PC-3 (cell line): ENCODE results near the gene ZNF76. TPM values are rescaled to one million over a fixed set of nuclear protein-coding genes. Genes with fewer than 3 reads are reported as not detected.

Experiments
- ATAC-seq: fragments of 200-7000 bp; cut with Tn5 transposase; 2 replicates; pipeline ENCODE4 v1.9.1; 2020; ENCODE audit warnings: mild to moderate bottlenecking, moderate library complexity
- BruUV-seq: library from RNA; stranded (reverse); fragments of 400-500 nt; replicated peaks from 2 replicates; lab custom pipeline; 2021; lab: Mats Ljungman, UMichigan
- CTCF ChIA-PET: fragments of 300-600 bp; sonication (Branson Sonifier 250); formaldehyde crosslinking; loops from one replicate; lab custom pipeline; 2022; ENCODE audit warnings: antibody characterized with exemption; lab: Charles Lee
- POLR2A ChIA-PET: fragments of 300-600 bp; sonication (Branson Sonifier 250); formaldehyde crosslinking; loops from one replicate; lab custom pipeline; 2022; ENCODE audit warnings: antibody characterized with exemption; ENCODE audit not compliant: unreplicated experiment; lab: Charles Lee
- DNase-seq: peaks from one replicate; pipeline ENCODE4 v3.0.0-alpha.2; 2015
- H2AFZ ChIP-seq: fragments of 300-600 bp; sonication (generic); 2 replicates; pipeline ENCODE4 v1.6.0; 2016; ENCODE audit warnings: antibody characterized with exemption, low read length
- H3F3A ChIP-seq: fragments of 300-600 bp; sonication (generic); one replicate; pipeline ENCODE4 v1.6.0; 2017; ENCODE audit warnings: antibody characterized with exemption, low read length, control low read depth, mild to moderate bottlenecking; ENCODE audit not compliant: unreplicated experiment
- H3K27ac ChIP-seq: fragments of 300-600 bp; sonication (generic); 2 replicates; pipeline ENCODE4 v1.5.1; 2016; ENCODE audit warnings: mild to moderate bottlenecking, low read length
- H3K27me3 ChIP-seq: fragments of 300-600 bp; sonication (generic); 2 replicates; pipeline ENCODE4 v1.6.1; 2016; ENCODE audit warnings: low read length, mixed read lengths
- H3K36me3 ChIP-seq: fragments of 300-600 bp; sonication (generic); 2 replicates; pipeline ENCODE4 v1.6.1; 2016; ENCODE audit warnings: low read depth, mixed run types, low read length, mixed read lengths
- H3K4me1 ChIP-seq: fragments of 300-600 bp; sonication (generic); 2 replicates; pipeline ENCODE4 v1.5.1; 2016; ENCODE audit warnings: low read length; ENCODE audit not compliant: insufficient read depth
- H3K4me2 ChIP-seq: fragments of 300-600 bp; sonication (generic); 2 replicates; pipeline ENCODE4 v1.6.0; 2016; ENCODE audit warnings: low read length
- H3K4me3 ChIP-seq: fragments of 300-600 bp; sonication (generic); 2 replicates; pipeline ENCODE4 v1.5.1; 2016; ENCODE audit warnings: mild to moderate bottlenecking, low read length, mixed read lengths
- H3K79me2 ChIP-seq: fragments of 300-600 bp; sonication (generic); 2 replicates; pipeline ENCODE4 v1.6.1; 2017; ENCODE audit warnings: low read length, mixed read lengths
- H3K9ac ChIP-seq: fragments of 300-600 bp; sonication (generic); 2 replicates; pipeline ENCODE4 v1.6.0; 2016; ENCODE audit warnings: mild to moderate bottlenecking, low read length
- H3K9me2 ChIP-seq: fragments of 300-600 bp; sonication (generic); replicated peaks from 2 replicates; pipeline ENCODE4 v1.6.1; 2016; ENCODE audit warnings: mixed run types, low read length, mixed read lengths
- H3K9me3 ChIP-seq: fragments of 300-600 bp; sonication (generic); 2 replicates; pipeline ENCODE4 v1.6.1; 2016; ENCODE audit warnings: low read length, mixed read lengths
- H4K20me1 ChIP-seq: fragments of 300-600 bp; sonication (generic); 2 replicates; pipeline ENCODE4 v1.6.1; 2016; ENCODE audit warnings: low read length, mixed read lengths
- CTCF ChIP-seq: fragments of 300-600 bp; sonication (generic); conservative IDR thresholded peaks from 2 replicates; pipeline ENCODE4 v1.5.1; 2017; ENCODE audit warnings: antibody characterized with exemption, low read depth, mild to moderate bottlenecking, low read length
- EZH2 ChIP-seq: fragments of 300-600 bp; sonication (generic); IDR thresholded peaks from one replicate; pipeline ENCODE4 v1.6.1; 2017; ENCODE audit warnings: antibody characterized with exemption, mild to moderate bottlenecking, low read length; ENCODE audit not compliant: unreplicated experiment
- EZH2phosphoT487 ChIP-seq: fragments of 300-600 bp; sonication (generic); IDR thresholded peaks from 2 replicates; pipeline ENCODE4 v1.6.1; 2018; ENCODE audit warnings: mild to moderate bottlenecking, antibody characterized with exemption, low read length, borderline replicate concordance
- intact Hi-C: fragments of 100-400 bp; cut with micrococcal nuclease; formaldehyde crosslinking; loops from 2 replicates; pipeline ENCODE4 v1.9.0; 2023
- total RNA-seq: library from RNA; depleted of rRNA; stranded (reverse); fragments of >200 nt; gene quantifications from 2 replicates; pipeline ENCODE4 v1.2.3, GENCODE V29; 2014

Gene ZNF76
- total RNA-seq, 1 experiment from 2014 or later = 20.8 TPM

DNA sequence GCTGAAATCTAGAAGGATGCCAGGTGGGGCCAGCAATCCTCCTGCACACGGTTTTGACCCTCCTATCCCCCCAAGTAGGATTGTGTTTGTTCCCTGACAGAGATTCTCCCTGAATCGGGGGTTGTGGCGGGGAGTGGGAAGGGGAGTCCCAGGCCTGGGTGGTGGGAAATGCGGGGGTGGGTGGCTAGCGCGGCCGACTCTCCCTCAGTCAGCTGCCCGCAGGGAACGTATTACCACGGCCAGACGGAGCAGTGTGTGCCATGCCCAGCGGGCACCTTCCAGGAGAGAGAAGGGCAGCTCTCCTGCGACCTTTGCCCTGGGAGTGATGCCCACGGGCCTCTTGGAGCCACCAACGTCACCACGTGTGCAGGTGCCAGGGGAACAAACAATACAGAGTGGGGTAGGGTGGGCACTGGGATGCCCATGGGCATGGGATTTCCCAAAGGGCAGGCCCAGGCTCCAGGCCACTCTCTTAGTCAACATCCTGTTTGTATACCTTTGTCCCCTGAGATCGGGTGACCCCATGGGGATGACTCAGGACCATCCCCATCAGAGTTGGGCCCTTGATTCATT is 16.1 kb upstream of the ZNF76 start:
- BruUV-seq = no TSS peak
- no peaks in the 10 kb centered on the region for H3K79me2 ChIP-seq
- H3K4me3 ChIP-seq = no peak overlapping the region
- H3F3A ChIP-seq = no peaks in the 10 kb centered on the region
- no peaks in the 10 kb centered on the region; the same call in 1 of the 2 replicates for H3K4me1 ChIP-seq
- H2AFZ ChIP-seq = no peak overlapping the region
- ATAC-seq (no peak), DNase-seq (no peak)
- no peak overlapping the region for H3K4me2 ChIP-seq
- intact Hi-C loops = no loop called here
- POLR2A ChIA-PET = no interaction called here
- H3K36me3 ChIP-seq = no peaks in the 10 kb centered on the region; the same call in 1 of the 2 replicates
- CTCF ChIA-PET = no interaction called here
- H3K27ac ChIP-seq = no peak overlapping the region
- no peaks in the 10 kb centered on the region for H3K9me2 ChIP-seq
- no peaks in the 10 kb centered on the region for H4K20me1 ChIP-seq
- H3K27me3 ChIP-seq = no peaks in the 10 kb centered on the region
- H3K9me3 ChIP-seq = no peaks in the 10 kb centered on the region
- no peak overlapping the region for H3K9ac ChIP-seq
- TF ChIP-seq CTCF (no peak), EZH2 (no peak), EZH2phosphoT487 (no peak)

- Histone ChIP-seq H2AFZ (no peak overlapping the region), H3F3A (no peaks in the 10 kb centered on the region), H4K20me1 (no peaks in the 10 kb centered on the region), H3K9me2 (no peaks in the 10 kb centered on the region), H3K9ac (no peak overlapping the region), H3K27me3 (no peaks in the 10 kb centered on the region), H3K4me2 (no peak overlapping the region), H3K4me1 (no peaks in the 10 kb centered on the region; the same call in 1 of the 2 replicates), H3K36me3 (no peaks in the 10 kb centered on the region; the same call in 1 of the 2 replicates), H3K4me3 (no peak overlapping the region), H3K9me3 (no peaks in the 10 kb centered on the region), H3K27ac (no peak overlapping the region), H3K79me2 (no peaks in the 10 kb centered on the region)
- ChIA-PET CTCF (no interaction called here), POLR2A (no interaction called here)
- TF ChIP-seq EZH2 = no peak
- TF ChIP-seq CTCF = no peak
- TF ChIP-seq EZH2phosphoT487 = no peak
- intact Hi-C loops = no loop called here
- BruUV-seq = no TSS peak
- DNase-seq (no peak), ATAC-seq (no peak)
Measured at GRCh38 chr6:35244551-35244950, 15.0 kb upstream of the ZNF76 start.

- TF ChIP-seq EZH2phosphoT487 (no peak), EZH2 (no peak), CTCF (no peak)
- no TSS peak for BruUV-seq
- H3K9me3 ChIP-seq = no peaks in the 10 kb centered on the region
- no peak overlapping the region for H3K9ac ChIP-seq
- intact Hi-C loops = no loop called here
- no peak overlapping the region for H3K4me3 ChIP-seq
- CTCF ChIA-PET = no interaction called here
- no peak overlapping the region for H3K27ac ChIP-seq
- no peak overlapping the region for H2AFZ ChIP-seq
- H3K9me2 ChIP-seq = no peaks in the 10 kb centered on the region
- POLR2A ChIA-PET = no interaction called here
- H3F3A ChIP-seq = no peaks in the 10 kb centered on the region
- no peaks in the 10 kb centered on the region for H3K27me3 ChIP-seq
- H3K4me1 ChIP-seq = no peaks in the 10 kb centered on the region; the same call in 1 of the 2 replicates
- ATAC-seq (no peak), DNase-seq (no peak)
- no peak overlapping the region for H3K4me2 ChIP-seq
- no peaks in the 10 kb centered on the region for H3K79me2 ChIP-seq
- H4K20me1 ChIP-seq = no peaks in the 10 kb centered on the region
- H3K36me3 ChIP-seq = no peaks in the 10 kb centered on the region
Measured at GRCh38 chr6:35247642-35248231, 11.8 kb upstream of the ZNF76 start.
